ENCODE data around the gene ST8SIA6. TPM values are rescaled to one million over a fixed set of nuclear protein-coding genes. Genes with fewer than 3 reads are reported as not detected.

Gene ST8SIA6
- total RNA-seq, 1 experiment from 2014 or later: 1.1 TPM

- in situ Hi-C loops (cut with HindIII; ENCODE audit: low pct_unique_long_range_greater_than_20kb, low sequenced_read_pairs): no loop called here
- no peak for DNase-seq (ENCODE audit: low read depth, low spot score)
Observed at GRCh38 chr10:17379151-17379690, 75.2 kb downstream of the ST8SIA6 start.

GRCh38 chr10:17375936-17376584 lies 78.3 kb downstream of the ST8SIA6 start:
- in situ Hi-C loops (cut with HindIII; ENCODE audit: low pct_unique_long_range_greater_than_20kb, low sequenced_read_pairs): no loop called here
- DNase-seq (ENCODE audit: low read depth, low spot score): peak; percentile 48

GRCh38 chr10:17368708-17369272 lies 85.6 kb downstream of the ST8SIA6 start:
- no peak for DNase-seq (ENCODE audit: low read depth, low spot score)
- in situ Hi-C loops (cut with HindIII; ENCODE audit: low pct_unique_long_range_greater_than_20kb, low sequenced_read_pairs): no loop called here

- no peak for DNase-seq (ENCODE audit: low read depth, low spot score)
- in situ Hi-C loops (cut with HindIII; ENCODE audit: low pct_unique_long_range_greater_than_20kb, low sequenced_read_pairs): no loop called here
Observed at GRCh38 chr10:17366705-17367104, 87.7 kb downstream of the ST8SIA6 start.

DNA sequence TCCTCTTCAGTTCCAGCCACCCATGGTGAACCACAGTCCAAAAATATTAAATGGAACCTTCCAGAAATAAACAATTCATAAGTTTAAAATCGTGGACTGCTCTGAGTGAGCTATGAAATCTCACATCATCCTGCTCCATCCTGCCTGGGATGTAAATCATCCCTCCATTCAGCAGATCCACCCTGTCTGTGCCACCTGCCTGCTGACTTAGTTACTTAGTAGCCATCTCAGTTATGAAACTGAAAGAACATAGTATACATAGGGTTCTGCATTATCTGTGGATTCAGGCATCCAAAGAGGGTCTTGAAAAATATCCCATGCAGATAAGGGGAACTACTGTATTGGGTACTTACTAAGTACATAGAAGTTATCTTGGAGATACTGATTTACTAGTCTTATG lies 89.0 kb downstream of the ST8SIA6 start:
- in situ Hi-C loops (cut with HindIII; ENCODE audit: low pct_unique_long_range_greater_than_20kb, low sequenced_read_pairs): no loop called here
- no peak for DNase-seq (ENCODE audit: low read depth, low spot score)

GRCh38 chr10:17358461-17358860 lies 95.9 kb downstream of the ST8SIA6 start:
- in situ Hi-C loops (cut with HindIII; ENCODE audit: low pct_unique_long_range_greater_than_20kb, low sequenced_read_pairs): no loop called here

DNA sequence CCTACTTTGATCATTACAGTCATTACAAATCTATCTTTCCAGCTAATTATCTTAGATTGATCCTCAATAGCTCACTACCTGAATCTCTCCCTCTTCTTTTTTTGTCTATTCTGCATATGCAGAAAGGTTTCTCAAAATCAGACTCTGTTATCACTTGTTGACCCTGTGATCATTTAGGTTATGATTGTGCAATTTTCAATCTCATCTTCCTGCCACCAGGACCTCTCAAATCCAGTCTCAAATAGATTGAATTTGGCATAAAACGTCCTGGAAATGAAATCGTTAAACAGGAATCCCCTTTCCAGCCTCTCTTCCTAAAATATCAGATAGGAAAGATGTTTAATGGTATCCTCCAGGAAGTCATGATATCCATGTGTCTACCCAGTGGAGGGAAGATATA lies 96.6 kb downstream of the ST8SIA6 start:
- in situ Hi-C loops (cut with HindIII; ENCODE audit: low pct_unique_long_range_greater_than_20kb, low sequenced_read_pairs): no loop called here
- DNase-seq (ENCODE audit: low read depth, low spot score): no peak

More at GRCh38 chr10:17358461-17358860, 95.9 kb downstream of the ST8SIA6 start:
- no peak for DNase-seq (ENCODE audit: low read depth, low spot score)

DNA sequence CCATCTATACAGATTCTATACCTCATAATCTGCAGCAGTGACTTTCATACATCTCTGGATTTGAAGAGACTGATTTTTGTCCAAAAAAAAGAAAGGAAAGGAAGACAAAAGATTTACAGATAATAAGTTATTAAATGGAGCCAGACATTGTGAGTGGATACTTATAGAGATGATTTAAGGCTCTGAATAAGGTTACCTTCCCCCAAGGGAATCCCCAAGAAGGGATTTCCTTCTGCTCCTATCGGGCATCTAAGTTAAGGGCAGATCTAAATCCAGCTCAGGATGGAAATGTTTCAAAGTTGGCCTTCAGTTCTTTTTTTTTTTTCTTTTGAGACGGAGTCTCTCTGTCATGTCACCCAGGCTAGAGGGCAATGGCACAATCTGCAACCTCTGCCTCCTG lies 97.6 kb downstream of the ST8SIA6 start:
- in situ Hi-C loops (cut with HindIII; ENCODE audit: low pct_unique_long_range_greater_than_20kb, low sequenced_read_pairs): no loop called here
- no peak for DNase-seq (ENCODE audit: low read depth, low spot score)

DNA sequence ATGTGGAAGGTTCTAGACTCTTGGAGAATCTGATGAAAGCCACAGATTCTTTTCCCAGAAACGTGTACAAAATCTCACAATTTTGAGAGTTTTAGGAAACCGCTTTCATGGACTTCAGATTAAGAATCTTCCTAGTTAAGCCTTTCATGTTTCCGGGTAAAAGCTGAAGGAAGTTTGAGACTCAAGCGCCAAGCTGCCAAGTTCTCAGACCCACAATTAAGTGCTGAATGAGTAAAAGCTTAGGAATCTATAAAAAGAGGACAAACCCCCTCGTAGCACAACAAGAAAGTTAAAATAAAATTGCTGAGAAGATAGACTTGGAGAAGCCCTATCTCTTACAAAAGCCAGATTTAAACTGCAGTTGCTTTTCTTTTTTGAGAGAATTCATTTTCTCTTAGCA lies 99.6 kb downstream of the ST8SIA6 start:
- no peak for DNase-seq (ENCODE audit: low read depth, low spot score)
- in situ Hi-C loops (cut with HindIII; ENCODE audit: low pct_unique_long_range_greater_than_20kb, low sequenced_read_pairs): no loop called here

GRCh38 chr10:17353568-17354300 lies 100.7 kb downstream of the ST8SIA6 start:
- no peak for DNase-seq (ENCODE audit: low read depth, low spot score)
- in situ Hi-C loops (cut with HindIII; ENCODE audit: low pct_unique_long_range_greater_than_20kb, low sequenced_read_pairs): no loop called here

- DNase-seq (ENCODE audit: low read depth, low spot score): no peak
- in situ Hi-C loops (cut with HindIII; ENCODE audit: low pct_unique_long_range_greater_than_20kb, low sequenced_read_pairs): no loop called here
Observed at GRCh38 chr10:17352583-17352982, 101.8 kb downstream of the ST8SIA6 start.

DNA sequence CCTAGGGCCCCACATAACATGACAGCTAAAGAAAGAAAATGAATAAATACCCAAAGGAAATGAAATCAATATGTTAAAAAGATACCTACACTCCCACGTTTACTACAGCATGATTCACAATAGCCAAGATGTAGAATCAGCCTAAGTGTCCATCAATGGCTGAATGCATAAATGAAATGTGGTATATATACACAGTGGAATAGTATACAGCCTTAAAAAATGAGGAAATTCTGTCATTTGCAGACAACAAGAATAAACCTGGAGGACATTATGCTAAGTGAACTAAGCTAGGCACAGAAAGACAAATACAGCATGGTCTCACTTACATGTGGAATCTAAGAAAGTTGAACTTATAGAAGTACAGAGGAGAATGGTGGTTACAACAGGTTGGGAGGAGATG lies 102.9 kb downstream of the ST8SIA6 start:
- in situ Hi-C loops (cut with HindIII; ENCODE audit: low pct_unique_long_range_greater_than_20kb, low sequenced_read_pairs): no loop called here
- DNase-seq (ENCODE audit: low read depth, low spot score): no peak

- in situ Hi-C loops (cut with HindIII; ENCODE audit: low pct_unique_long_range_greater_than_20kb, low sequenced_read_pairs): no loop called here
- no peak for DNase-seq (ENCODE audit: low read depth, low spot score)
Observed at GRCh38 chr10:17349717-17350116, 104.7 kb downstream of the ST8SIA6 start.

DNA sequence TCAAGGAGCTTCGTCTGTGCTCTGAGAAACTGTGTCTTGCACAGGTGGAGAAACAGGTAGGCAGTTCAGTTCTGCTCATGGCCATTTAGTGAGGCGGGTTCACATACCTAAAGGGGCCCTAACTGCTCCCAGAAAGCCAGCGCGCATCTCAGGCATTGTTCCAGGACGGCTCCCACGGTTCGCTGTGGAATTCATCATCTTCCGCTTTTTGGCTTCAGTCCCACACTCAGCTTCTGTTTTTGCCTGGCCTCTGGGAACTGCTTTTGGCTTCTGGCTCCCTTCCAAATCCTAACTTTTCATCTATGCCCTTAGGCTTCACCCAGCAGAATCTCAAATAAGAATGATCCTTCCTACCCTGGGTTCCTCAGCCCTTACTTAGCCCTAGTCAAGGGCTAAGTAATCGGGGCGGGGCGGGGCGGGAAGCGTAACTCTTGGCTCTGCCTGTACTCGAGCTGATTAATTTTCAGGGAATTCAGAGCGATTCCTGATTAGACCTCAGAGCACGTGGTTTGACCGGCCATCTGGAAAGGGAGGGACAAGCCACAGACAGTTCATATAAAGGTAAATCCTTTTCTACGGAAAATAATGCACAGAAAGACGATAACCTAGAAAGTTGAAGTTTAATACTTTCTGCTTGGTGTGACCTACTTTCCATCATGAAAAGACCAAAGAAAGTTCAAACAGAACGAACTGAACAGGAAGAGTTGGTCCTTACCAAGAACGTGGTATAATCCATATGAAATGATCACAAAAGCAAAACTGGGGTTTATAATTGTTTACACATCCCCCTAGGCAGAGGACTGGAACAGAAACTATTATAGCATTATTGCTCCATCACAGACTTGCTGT lies 105.7 kb downstream of the ST8SIA6 start:
- peak; percentile 81 for DNase-seq (ENCODE audit: low read depth, low spot score)
- in situ Hi-C loops (cut with HindIII; ENCODE audit: low pct_unique_long_range_greater_than_20kb, low sequenced_read_pairs): no loop called here

DNA sequence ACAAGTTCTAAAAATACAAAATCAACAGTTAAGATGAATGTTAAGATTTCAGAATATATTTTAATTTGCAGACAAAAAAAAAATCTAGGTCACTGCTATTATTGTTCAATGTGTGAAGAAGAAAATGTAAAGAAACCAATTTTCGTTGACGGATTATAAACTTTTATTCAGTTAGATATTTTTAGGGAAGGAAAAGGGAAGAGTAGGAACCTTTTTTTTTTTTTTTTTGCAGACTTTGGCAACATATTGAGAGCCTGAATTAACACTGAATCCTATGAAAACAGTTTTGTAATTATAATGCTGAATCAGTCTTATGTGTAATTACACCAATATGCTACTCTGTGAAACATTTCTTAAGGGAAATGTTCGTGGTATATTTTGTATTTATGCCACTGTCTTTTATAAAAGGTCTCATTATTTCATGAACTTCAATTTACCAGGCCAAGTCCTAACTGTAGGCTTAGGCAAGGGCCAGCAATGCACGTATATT lies 106.3 kb downstream of the ST8SIA6 start:
- in situ Hi-C loops (cut with HindIII; ENCODE audit: low pct_unique_long_range_greater_than_20kb, low sequenced_read_pairs): no loop called here

DNA sequence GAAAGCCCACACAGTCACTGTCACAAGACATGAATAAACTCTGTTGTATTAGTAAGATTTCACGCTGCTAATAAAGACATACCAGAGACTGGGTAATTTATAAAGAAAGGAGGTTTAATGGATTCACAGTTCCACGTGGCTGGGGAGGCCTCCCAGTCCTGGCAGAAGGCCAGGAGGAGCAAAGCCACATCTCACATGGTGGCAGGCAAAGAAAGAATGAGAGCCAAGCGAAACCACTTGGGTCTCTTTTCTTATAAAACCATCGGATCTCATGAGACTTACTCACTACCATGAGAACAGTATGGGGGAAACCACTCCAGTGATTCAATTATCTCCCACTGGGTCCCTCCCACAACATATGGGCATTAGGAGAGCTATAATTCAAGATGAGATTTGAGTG lies 110.2 kb downstream of the ST8SIA6 start:
- peak; percentile 87 for DNase-seq (ENCODE audit: low read depth, low spot score)
- in situ Hi-C loops (cut with HindIII; ENCODE audit: low pct_unique_long_range_greater_than_20kb, low sequenced_read_pairs): no loop called here

More for the DNA sequence above, 106.3 kb downstream of the ST8SIA6 start:
- no peak for DNase-seq (ENCODE audit: low read depth, low spot score)

- in situ Hi-C loops (cut with HindIII; ENCODE audit: low pct_unique_long_range_greater_than_20kb, low sequenced_read_pairs): no loop called here
Observed at GRCh38 chr10:17343118-17343517, 111.3 kb downstream of the ST8SIA6 start.

More at GRCh38 chr10:17343118-17343517, 111.3 kb downstream of the ST8SIA6 start:
- DNase-seq (ENCODE audit: low read depth, low spot score): no peak

All from SK-MEL-5 (cell line).